Hepatocyte (in vitro differentiated cells): ENCODE measurements around the gene SEH1L. TPM values are rescaled to one million over a fixed set of nuclear protein-coding genes. Genes with fewer than 3 reads are reported as not detected.

Source experiments
- DNase-seq: peaks from one replicate; pipeline ENCODE4 v3.0.0-alpha.2; 2016; ENCODE audit warnings: low spot score
- H2AFZ ChIP-seq: fragments of 200-600 bp; sonication (generic); 2 replicates; pipeline ENCODE4 v1.6.0; 2016; ENCODE audit warnings: antibody characterized with exemption, mild to moderate bottlenecking
- H3K27ac ChIP-seq: fragments of 200-600 bp; sonication (generic); 2 replicates; pipeline ENCODE4 v1.5.1; 2016; ENCODE audit warnings: mild to moderate bottlenecking
- H3K27me3 ChIP-seq: fragments of 200-600 bp; sonication (generic); 2 replicates; pipeline ENCODE4 v1.6.1; 2016
- H3K36me3 ChIP-seq: fragments of 200-600 bp; sonication (generic); replicated peaks from 2 replicates; pipeline ENCODE4 v1.5.1; 2016; ENCODE audit warnings: low read depth; ENCODE audit not compliant: insufficient read depth
- H3K4me1 ChIP-seq: fragments of 200-600 bp; sonication (generic); 2 replicates; pipeline ENCODE4 v1.5.1; 2016; ENCODE audit warnings: mild to moderate bottlenecking, moderate library complexity; ENCODE audit not compliant: insufficient read depth
- H3K4me2 ChIP-seq: fragments of 200-600 bp; sonication (generic); 2 replicates; pipeline ENCODE4 v1.6.0; 2016
- H3K4me3 ChIP-seq: fragments of 200-600 bp; sonication (generic); 2 replicates; pipeline ENCODE4 v1.5.1; 2016; ENCODE audit warnings: mild to moderate bottlenecking
- H3K79me2 ChIP-seq: fragments of 200-600 bp; sonication (generic); 2 replicates; pipeline ENCODE4 v1.6.0; 2017; ENCODE audit warnings: mild to moderate bottlenecking
- H3K9me2 ChIP-seq: fragments of 200-600 bp; sonication (generic); replicated peaks from 2 replicates; pipeline ENCODE4 v1.6.0; 2017; ENCODE audit warnings: mild to moderate bottlenecking; ENCODE audit not compliant: insufficient read depth
- H3K9me3 ChIP-seq: fragments of 200-600 bp; sonication (generic); 2 replicates; pipeline ENCODE4 v1.5.1; 2016; ENCODE audit warnings: low read depth, mild to moderate bottlenecking
- H4K20me1 ChIP-seq: fragments of 200-600 bp; sonication (generic); 2 replicates; pipeline ENCODE4 v1.6.0; 2016; ENCODE audit warnings: mild to moderate bottlenecking; ENCODE audit not compliant: insufficient read depth, poor library complexity, severe bottlenecking
- CTCF ChIP-seq: fragments of 200-600 bp; sonication (generic); IDR thresholded peaks from 2 replicates; pipeline ENCODE4 v1.5.1; 2016; ENCODE audit warnings: antibody characterized with exemption, mild to moderate bottlenecking; ENCODE audit not compliant: poor library complexity
- EZH2 ChIP-seq: fragments of 200-600 bp; sonication (generic); IDR thresholded peaks from 2 replicates; pipeline ENCODE4 v1.6.1; 2016; ENCODE audit warnings: antibody characterized with exemption, mild to moderate bottlenecking, borderline replicate concordance
- EZH2phosphoT487 ChIP-seq: fragments of 200-600 bp; sonication (generic); IDR thresholded peaks from one replicate; pipeline ENCODE4 v1.6.1; 2018; ENCODE audit warnings: antibody characterized with exemption, mild to moderate bottlenecking, low read depth, moderate library complexity; ENCODE audit not compliant: unreplicated experiment, severe bottlenecking
- WGBS: methylation state at CpG from one replicate; pipeline ENCODE4 v1.1.6; 2016; ENCODE audit warnings: low lambda C conversion rate; ENCODE audit errors: missing lambda C conversion rate; 5-methylcytosine and 5-hydroxymethylcytosine counted together
- polyA plus RNA-seq: library from polyadenylated mRNA; unstranded; fragments of >200 nt; fragmentation: Nextera tagmentation; extraction: Ambion mirVana; gene quantifications from 2 replicates; pipeline ENCODE4 v1.2.1, GENCODE V29; 2016
- total RNA-seq: library from RNA; depleted of rRNA; stranded (reverse); fragments of >200 nt; gene quantifications from 2 replicates; pipeline ENCODE4 v1.2.3, GENCODE V29; 2014

SEH1L gene
- total and polyA plus RNA-seq, 2 experiments from 2014 or later: 24.0 to 25.8 TPM

- no peak overlapping the region for H2AFZ ChIP-seq
- no peak for TF ChIP-seq CTCF
- TF ChIP-seq EZH2: no peak
- no peak for TF ChIP-seq EZH2phosphoT487
- no peaks in the 10 kb centered on the region for H3K36me3 ChIP-seq
- H3K4me1 ChIP-seq: no peaks in the 10 kb centered on the region
- H3K9me2 ChIP-seq: no peaks in the 10 kb centered on the region
- DNase-seq: no peak
- no peaks in the 10 kb centered on the region for H3K9me3 ChIP-seq
- H3K4me2 ChIP-seq: no peak overlapping the region
- H3K27me3 ChIP-seq: no peaks in the 10 kb centered on the region
- H3K27ac ChIP-seq: no peak overlapping the region
- WGBS: 96% methylated on average over 5 of the region's 5 CpGs
- no peaks in the 10 kb centered on the region for H3K79me2 ChIP-seq
- H3K4me3 ChIP-seq: no peak overlapping the region
- H4K20me1 ChIP-seq: no peaks in the 10 kb centered on the region
Observed at GRCh38 chr18:13011719-13012118, 63.9 kb downstream of the SEH1L start.

- Histone ChIP-seq H3K4me2 (no peak overlapping the region), H3K79me2 (no peaks in the 10 kb centered on the region), H2AFZ (no peak overlapping the region), H3K27ac (no peak overlapping the region), H3K4me3 (no peak overlapping the region), H3K4me1 (no peaks in the 10 kb centered on the region), H3K9me3 (no peaks in the 10 kb centered on the region), H3K9me2 (no peaks in the 10 kb centered on the region), H3K36me3 (no peaks in the 10 kb centered on the region), H3K27me3 (no peaks in the 10 kb centered on the region), H4K20me1 (no peaks in the 10 kb centered on the region)
- no peak for DNase-seq
- TF ChIP-seq EZH2 (no peak), EZH2phosphoT487 (no peak), CTCF (no peak)
- 93% methylated on average over 2 of the region's 2 CpGs for WGBS
Observed at GRCh38 chr18:13014232-13014631, 66.4 kb downstream of the SEH1L start.

DNA sequence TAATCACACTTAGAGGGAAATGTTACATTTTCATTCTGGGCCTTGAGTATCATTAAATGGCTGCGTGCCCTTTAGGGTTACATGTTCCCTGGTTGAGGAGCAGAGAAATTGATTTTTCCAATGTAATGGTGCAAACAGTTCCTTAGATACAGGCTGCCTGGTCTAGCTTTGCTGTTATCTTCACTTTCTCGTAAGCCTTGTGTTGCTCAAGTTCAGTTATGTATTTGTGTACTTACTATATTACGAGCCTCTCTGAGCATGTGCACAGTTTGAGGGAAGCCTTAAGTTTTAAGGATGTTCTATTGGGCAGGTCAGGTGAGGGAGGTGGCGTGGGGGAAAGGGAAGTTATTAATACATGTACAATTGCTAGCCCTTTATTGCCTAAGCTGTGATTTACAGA is 67.0 kb downstream of the SEH1L start:
- H3K27ac ChIP-seq: no peak overlapping the region
- H3K27me3 ChIP-seq: no peaks in the 10 kb centered on the region
- H3K4me2 ChIP-seq: no peak overlapping the region
- WGBS: 62% methylated on average over 4 of the region's 4 CpGs
- H3K4me3 ChIP-seq: no peak overlapping the region
- DNase-seq: no peak
- TF ChIP-seq EZH2phosphoT487: no peak
- TF ChIP-seq EZH2: no peak
- no peaks in the 10 kb centered on the region for H3K4me1 ChIP-seq
- H3K9me3 ChIP-seq: no peaks in the 10 kb centered on the region
- no peaks in the 10 kb centered on the region for H3K79me2 ChIP-seq
- H4K20me1 ChIP-seq: no peaks in the 10 kb centered on the region
- H2AFZ ChIP-seq: no peak overlapping the region
- no peaks in the 10 kb centered on the region for H3K36me3 ChIP-seq
- H3K9me2 ChIP-seq: no peaks in the 10 kb centered on the region

DNA sequence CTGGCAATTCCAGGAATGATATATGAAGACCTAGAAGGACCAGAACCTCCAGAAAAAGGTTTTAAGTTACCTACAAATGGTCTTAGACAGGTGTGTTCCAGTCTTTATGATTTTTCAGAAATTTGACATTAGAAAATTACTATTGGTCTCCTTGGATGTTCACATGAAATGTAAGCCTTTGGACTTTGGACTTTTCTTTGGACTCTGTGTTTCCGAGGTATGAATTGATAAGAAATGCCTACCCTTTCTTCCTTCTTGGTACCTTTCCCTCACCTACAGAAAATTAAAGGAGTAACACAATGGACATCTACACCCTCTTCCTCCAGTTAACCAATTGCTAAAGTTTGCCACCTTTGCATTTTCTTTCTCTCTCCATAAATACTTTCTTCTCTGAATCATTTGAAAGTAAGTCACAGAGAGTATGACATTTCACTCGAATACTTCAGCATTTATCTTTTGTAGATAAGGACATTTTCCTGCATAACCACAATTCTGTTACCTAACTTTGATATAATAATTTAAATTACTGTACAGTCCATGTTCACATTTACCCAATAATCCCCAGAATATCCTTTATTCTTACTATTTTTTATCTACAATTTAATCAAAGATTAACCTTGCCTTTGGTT is 69.5 kb downstream of the SEH1L start:
- Histone ChIP-seq H3K9me2 (no peaks in the 10 kb centered on the region), H3K79me2 (no peaks in the 10 kb centered on the region), H2AFZ (no peak overlapping the region), H3K36me3 (no peaks in the 10 kb centered on the region), H3K9me3 (no peaks in the 10 kb centered on the region), H3K4me3 (no peak overlapping the region), H3K27me3 (no peaks in the 10 kb centered on the region), H3K4me2 (no peak overlapping the region), H4K20me1 (no peaks in the 10 kb centered on the region), H3K27ac (no peak overlapping the region), H3K4me1 (no peaks in the 10 kb centered on the region)
- no peak for TF ChIP-seq EZH2
- no peak for TF ChIP-seq CTCF
- no peak for TF ChIP-seq EZH2phosphoT487
- no peak for DNase-seq
- 75% methylated on average over 2 of the region's 2 CpGs for WGBS
